A549 (cell line): ENCODE data around the gene GALNT14. TPM values are rescaled to one million over a fixed set of nuclear protein-coding genes. Genes with fewer than 3 reads are reported as not detected.

Experiments used
- ATAC-seq, 2 experiments: fragments of 200-7000 bp in 1 of 2; fragments of >200 bp in 1 of 2; cut with Nextera tagmentation in 1 of 2; cut with Tn5 transposase in 1 of 2; 3 replicates each; pipeline versions ENCODE4 v1.8.0 to v1.9.1; 2018 to 2020; ENCODE audit warnings: mild to moderate bottlenecking in 1 of 2, moderate library complexity in 1 of 2
- CTCF ChIA-PET: fragments of 300-600 bp; sonication (Branson Sonifier 250); formaldehyde crosslinking; extraction: SDS; loops from one replicate; lab custom pipeline; 2021; ENCODE audit warnings: antibody characterized with exemption, inconsistent platforms; lab: Yijun Ruan, JAX
- POLR2A ChIA-PET: fragments of 350-600 bp; formaldehyde crosslinking; extraction: SDS; loops from one replicate; lab custom pipeline; 2021; ENCODE audit warnings: antibody characterized with exemption, inconsistent platforms; lab: Yijun Ruan, JAX
- DNase-seq, 2 experiments: peaks; one replicate each; pipeline versions ENCODE4 v3.0.0 to v3.0.0-alpha.2; 2011 to 2016; ENCODE audit warnings: low read depth in 1 of 2, low spot score in 1 of 2
- FAIRE-seq: peaks from 2 replicates; lab custom pipeline; 2011; peaks lifted over from hg19 to GRCh38; lab: Jason Lieb, UNC
- H3K27ac ChIP-seq, 2 experiments: fragments of >200 bp; sonication (Bioruptor Twin); formaldehyde crosslinking; 3 replicates each; pipeline ENCODE4 v1.5.1; 2016 to 2017
- H3K4me1 ChIP-seq: fragments of >200 bp; sonication (Bioruptor Twin); formaldehyde crosslinking; 3 replicates; pipeline ENCODE4 v1.6.1; 2016
- H3K4me2 ChIP-seq: fragments of >200 bp; sonication (Bioruptor Twin); formaldehyde crosslinking; 3 replicates; pipeline ENCODE4 v1.6.1; 2016
- H3K4me3 ChIP-seq: fragments of >200 bp; sonication (Bioruptor Twin); formaldehyde crosslinking; 3 replicates; pipeline ENCODE4 v1.5.1; 2016
- H3K9me3 ChIP-seq: fragments of >200 bp; sonication (Bioruptor Twin); formaldehyde crosslinking; 3 replicates; pipeline ENCODE4 v1.6.1; 2016
- BCL3 ChIP-seq: fragments of >200 bp; sonication (Bioruptor Twin); formaldehyde crosslinking; IDR thresholded peaks from 3 replicates; pipeline ENCODE4 v1.6.1; 2016
- BHLHE40 ChIP-seq: IDR thresholded peaks from 2 replicates; pipeline ENCODE4 v1.6.1; 2012; ENCODE audit warnings: low read depth, low read length, inconsistent platforms
- CBX2 ChIP-seq: fragments of 200-600 bp; sonication (generic); IDR thresholded peaks from 2 replicates; pipeline ENCODE4 v1.6.1; 2016; ENCODE audit warnings: low read depth, mild to moderate bottlenecking, borderline replicate concordance
- E2F6 ChIP-seq: IDR thresholded peaks from 2 replicates; pipeline ENCODE4 v1.6.1; 2012; ENCODE audit warnings: low read depth, borderline replicate concordance
- EHF ChIP-seq: fragments of 250-450 bp; sonication (Bioruptor Pico); IDR thresholded peaks from 2 replicates; pipeline ENCODE4 v1.5.0; 2020; ENCODE audit warnings: mild to moderate bottlenecking
- EP300 ChIP-seq, 2 experiments: fragments of >200 bp; sonication (Bioruptor Twin); formaldehyde crosslinking; IDR thresholded peaks; 2 replicates in 1 of 2; 3 replicates in 1 of 2; pipeline ENCODE4 v1.6.1; 2016 to 2017
- ESRRA ChIP-seq: fragments of 150-350 bp; IDR thresholded peaks from 2 replicates; pipeline ENCODE4 v1.6.1; 2014; ENCODE audit warnings: mild to moderate bottlenecking, low read length, borderline replicate concordance
- FOXS1 ChIP-seq: fragments of 250-450 bp; sonication (Bioruptor Pico); IDR thresholded peaks from 2 replicates; pipeline ENCODE4 v1.5.0; 2020; ENCODE audit warnings: mild to moderate bottlenecking, moderate library complexity
- HDAC2 ChIP-seq: fragments of 200-600 bp; sonication (generic); IDR thresholded peaks from 2 replicates; pipeline ENCODE4 v1.6.1; 2016
- HES2 ChIP-seq: fragments of >200 bp; sonication (Bioruptor Twin); formaldehyde crosslinking; IDR thresholded peaks from 2 replicates; pipeline ENCODE4 v1.6.1; 2016
- HMGXB4 ChIP-seq: fragments of 250-450 bp; sonication (Bioruptor Pico); IDR thresholded peaks from 2 replicates; pipeline ENCODE4 v1.5.0; 2021; ENCODE audit warnings: mild to moderate bottlenecking, moderate library complexity, borderline replicate concordance
- HOXA7 ChIP-seq: fragments of 250-450 bp; sonication (Bioruptor Pico); IDR thresholded peaks from 2 replicates; pipeline ENCODE4 v1.5.0; 2020; ENCODE audit warnings: mild to moderate bottlenecking, moderate library complexity
- HOXB5 ChIP-seq: fragments of 250-450 bp; sonication (Bioruptor Pico); IDR thresholded peaks from 2 replicates; pipeline ENCODE4 v1.5.0; 2020; ENCODE audit warnings: mild to moderate bottlenecking, moderate library complexity
- KDM1A ChIP-seq: fragments of 200-600 bp; sonication (generic); IDR thresholded peaks from 2 replicates; pipeline ENCODE4 v1.6.1; 2016; ENCODE audit warnings: low read depth, mild to moderate bottlenecking
- MYC ChIP-seq: IDR thresholded peaks from 2 replicates; pipeline ENCODE4 v1.6.1; 2012; ENCODE audit warnings: mild to moderate bottlenecking, inconsistent platforms, low read length, improper control_type of control experiment, borderline replicate concordance
- NFE2L2 ChIP-seq: fragments of 150-350 bp; conservative IDR thresholded peaks from 2 replicates; pipeline ENCODE4 v1.6.1; 2014; ENCODE audit warnings: low read length
- NPAS2 ChIP-seq: fragments of 250-450 bp; sonication (Bioruptor Pico); IDR thresholded peaks from 2 replicates; pipeline ENCODE4 v1.8.0; 2022; ENCODE audit warnings: mild to moderate bottlenecking, moderate library complexity, borderline replicate concordance
- NR3C1 ChIP-seq: fragments of >200 bp; sonication (Bioruptor Twin); formaldehyde crosslinking; IDR thresholded peaks from 3 replicates; pipeline ENCODE4 v1.6.1; 2017
- PBX3 ChIP-seq: IDR thresholded peaks from 2 replicates; pipeline ENCODE4 v1.6.1; 2012
- POLR2A ChIP-seq: IDR thresholded peaks from 2 replicates; pipeline ENCODE4 v1.6.1; 2012; ENCODE audit warnings: mild to moderate bottlenecking, low read length
- RAD21 ChIP-seq, 2 experiments: fragments of >200 bp in 1 of 2; sonication (Bioruptor Twin) in 1 of 2; formaldehyde crosslinking in 1 of 2; IDR thresholded peaks in 1 of 2; conservative IDR thresholded peaks in 1 of 2; 2 replicates in 1 of 2; 3 replicates in 1 of 2; pipeline ENCODE4 v1.6.1; 2012 to 2018; ENCODE audit warnings: inconsistent platforms in 1 of 2
- RARB ChIP-seq: fragments of 250-450 bp; sonication (Bioruptor Pico); IDR thresholded peaks from 2 replicates; pipeline ENCODE4 v1.8.0; 2021; ENCODE audit warnings: mild to moderate bottlenecking, moderate library complexity
- RCOR1 ChIP-seq: fragments of 150-350 bp; IDR thresholded peaks from 2 replicates; pipeline ENCODE4 v1.6.1; 2014; ENCODE audit warnings: antibody characterized with exemption, low read length, low read depth
- RFX5 ChIP-seq: fragments of 450-650 bp; IDR thresholded peaks from 2 replicates; pipeline ENCODE4 v1.7.1; 2014; ENCODE audit warnings: antibody characterized with exemption, mild to moderate bottlenecking, moderate library complexity
- RNF2 ChIP-seq: fragments of 200-600 bp; sonication (generic); IDR thresholded peaks from 2 replicates; pipeline ENCODE4 v1.6.1; 2016; ENCODE audit warnings: low read depth, mild to moderate bottlenecking, antibody characterized with exemption, moderate library complexity, borderline replicate concordance
- SMC3 ChIP-seq: fragments of >200 bp; sonication (Bioruptor Twin); formaldehyde crosslinking; IDR thresholded peaks from 3 replicates; pipeline ENCODE4 v1.6.1; 2018; ENCODE audit warnings: inconsistent platforms
- SREBF2 ChIP-seq: fragments of 450-650 bp; IDR thresholded peaks from 2 replicates; pipeline ENCODE4 v1.6.1; 2014; ENCODE audit warnings: mild to moderate bottlenecking, moderate library complexity
- USF2 ChIP-seq: fragments of 450-650 bp; IDR thresholded peaks from 2 replicates; pipeline ENCODE4 v1.6.1; 2014; ENCODE audit warnings: antibody characterized with exemption
- ZC3H11A ChIP-seq: fragments of 450-650 bp; IDR thresholded peaks from 2 replicates; pipeline ENCODE4 v1.6.1; 2014; ENCODE audit warnings: antibody characterized with exemption, mild to moderate bottlenecking
- ZFP36 ChIP-seq: fragments of 450-650 bp; IDR thresholded peaks from 2 replicates; pipeline ENCODE4 v1.6.1; 2014; ENCODE audit warnings: borderline replicate concordance; ENCODE audit not compliant: partially characterized antibody
- ZNF302 ChIP-seq: fragments of 250-450 bp; sonication (Bioruptor Pico); IDR thresholded peaks from 2 replicates; pipeline ENCODE4 v1.9.0; 2021; ENCODE audit warnings: inconsistent platforms, mild to moderate bottlenecking, moderate library complexity
- WGBS: methylation state at CpG from one replicate; pipeline ENCODE4 v1.1.6; 2017; ENCODE audit errors: missing lambda C conversion rate; 5-methylcytosine and 5-hydroxymethylcytosine counted together
- polyA plus RNA-seq, 4 experiments: library from polyadenylated mRNA; depleted of rRNA in 3 of 4; stranded (reverse); fragments of >200 nt; fragmentation: RNase III in 1 of 4; extraction: RNeasy Plus Mini Kit Qiagen cat#74134 plus additional on column Dnase treatment in 1 of 4; gene quantifications; 2 replicates in 3 of 4; 3 replicates in 1 of 4; pipeline ENCODE4 v1.2.3, GENCODE V29; 2011 to 2017

GALNT14 gene
- polyA plus RNA-seq, 2 of the 4 experiments (the other 2 are of a cell fraction), result 34.4 to 38.3 TPM

GRCh38 chr2:30883184-30883583, 255.1 kb downstream of the GALNT14 start (continued):
- TF ChIP-seq BCL3 (no peak), FOXS1 (CRISPR knock-in tag) (no peak), HMGXB4 (CRISPR knock-in tag) (no peak), CBX2 (no peak), HOXB5 (CRISPR knock-in tag) (no peak), SMC3 (no peak)

- Histone ChIP-seq H3K4me3 (no peak overlapping the region), H3K9me3 (peaks cover 3% of the 10 kb centered on the region; the same call in 2 of the 3 replicates), H3K27ac (no peak overlapping the region), H3K4me2 (no peak overlapping the region), H3K4me1 (no peaks in the 10 kb centered on the region)
- WGBS, result 9% methylated on average over 3 of the region's 3 CpGs
- no peak for DNase-seq
- POLR2A ChIA-PET, result no interaction called here
- no peak for FAIRE-seq
- no peak for ATAC-seq
- TF ChIP-seq PBX3 (no peak), ZFP36 (no peak), HDAC2 (no peak), HOXA7 (CRISPR knock-in tag) (no peak), SMC3 (no peak), HOXB5 (CRISPR knock-in tag) (no peak), MYC (no peak), BHLHE40 (no peak), NPAS2 (no peak), RNF2 (no peak), NFE2L2 (no peak), ZNF302 (CRISPR knock-in tag) (no peak), POLR2A (no peak), USF2 (no peak), ESRRA (no peak), KDM1A (no peak)
- CTCF ChIA-PET, result interaction anchor here (1.1 to 1.9 kb wide), 2 partner anchors 18 to 167 kb away, joined by 3 to 5 read pairs; no protein-coding TSS in a partner anchor
These were observed 257.7 kb downstream of the GALNT14 start for GRCh38 chr2:30880516-30880915.

GRCh38 chr2:30877833-30878232, 260.4 kb downstream of the GALNT14 start:
- Histone ChIP-seq H3K27ac (no peak overlapping the region), H3K4me1 (no peaks in the 10 kb centered on the region), H3K4me2 (no peak overlapping the region), H3K9me3 (peaks cover 20% of the 10 kb centered on the region; the same call in 2 of the 3 replicates), H3K4me3 (no peak overlapping the region)
- no peak for FAIRE-seq
- TF ChIP-seq HOXA7 (CRISPR knock-in tag), result no peak
- no peak for TF ChIP-seq SREBF2
- TF ChIP-seq RARB (CRISPR knock-in tag), result no peak
- TF ChIP-seq E2F6, result no peak
- no peak for TF ChIP-seq RAD21 (conservative IDR thresholded peaks at IDR 0.05 in 1 of 2, IDR thresholded peaks at IDR 0.05 in 1 of 2)
- TF ChIP-seq USF2, result no peak
- TF ChIP-seq EP300 (IDR thresholded peaks at IDR 0.05), result no peak
- no peak for TF ChIP-seq RNF2
- no peak for TF ChIP-seq SMC3
- TF ChIP-seq EHF (CRISPR knock-in tag), result no peak
- no peak for TF ChIP-seq HDAC2
- no peak for TF ChIP-seq CBX2
- TF ChIP-seq HES2, result no peak
- no peak for TF ChIP-seq ZFP36
- no peak for TF ChIP-seq NR3C1
- TF ChIP-seq ZC3H11A, result no peak
- TF ChIP-seq RFX5, result no peak
- no peak for TF ChIP-seq RCOR1
- DNase-seq, result no peak
- CTCF ChIA-PET, result interaction anchor here (0.7 to 2.3 kb wide), 2 partner anchors 219 to 292 kb away, joined by 3 to 6 read pairs; no protein-coding TSS in a partner anchor
- 50% methylated on average over 2 of the region's 2 CpGs for WGBS
- no peak for ATAC-seq
- POLR2A ChIA-PET, result no interaction called here
